HG02938 (cell line): ENCODE data around the gene AUTS2.
"Not testable (repeated sequence)": the region's sequence is repeated elsewhere in the genome, so short reads cannot be mapped to it uniquely, and the experiment has no call there.

Experiments
- ATAC-seq: cut with Tn5 transposase; IDR thresholded peaks from one replicate; pipeline ENCODE4 v1.9.1; 2021; ENCODE audit warnings: mild to moderate bottlenecking, moderate library complexity; ENCODE audit not compliant: unreplicated experiment

AUTS2 gene

GRCh38 chr7:70270149-70270548 lies 671.9 kb downstream of the AUTS2 start:
- ATAC-seq = no peak

- no peak for ATAC-seq
Observed at GRCh38 chr7:70271617-70272081, 673.4 kb downstream of the AUTS2 start.

- not testable (repeated sequence) for ATAC-seq
Observed at GRCh38 chr7:70275570-70275969, 677.3 kb downstream of the AUTS2 start.

- ATAC-seq = no peak
Observed at GRCh38 chr7:70285187-70285586, 686.9 kb downstream of the AUTS2 start.

GRCh38 chr7:70285854-70286253 lies 687.6 kb downstream of the AUTS2 start:
- ATAC-seq = no peak

GRCh38 chr7:70288781-70289456 lies 690.6 kb downstream of the AUTS2 start:
- no peak for ATAC-seq

GRCh38 chr7:70292716-70293115 lies 694.4 kb downstream of the AUTS2 start:
- ATAC-seq = no peak

- no peak for ATAC-seq
Observed at GRCh38 chr7:70294211-70294911, 696.1 kb downstream of the AUTS2 start.

- no peak for ATAC-seq
Observed at GRCh38 chr7:70298780-70299471, 700.7 kb downstream of the AUTS2 start.

- ATAC-seq = no peak
Observed at GRCh38 chr7:70299472-70299807, 701.2 kb downstream of the AUTS2 start.

- ATAC-seq = no peak
Observed at GRCh38 chr7:70301673-70302185, 703.5 kb downstream of the AUTS2 start.

- no peak for ATAC-seq
Observed at GRCh38 chr7:70303309-70303708, 705.0 kb downstream of the AUTS2 start.

GRCh38 chr7:70303780-70304179 lies 705.5 kb downstream of the AUTS2 start:
- ATAC-seq = no peak

- no peak for ATAC-seq
Observed at GRCh38 chr7:70306173-70306572, 707.9 kb downstream of the AUTS2 start.

- no peak for ATAC-seq
Observed at GRCh38 chr7:70307544-70308106, 709.4 kb downstream of the AUTS2 start.

- ATAC-seq = no peak
Observed at GRCh38 chr7:70312336-70312735, 714.1 kb downstream of the AUTS2 start.

GRCh38 chr7:70313271-70313670 lies 715.0 kb downstream of the AUTS2 start:
- ATAC-seq = no peak

GRCh38 chr7:70313687-70314086 lies 715.4 kb downstream of the AUTS2 start:
- no peak for ATAC-seq

GRCh38 chr7:70314221-70314620 lies 715.9 kb downstream of the AUTS2 start:
- ATAC-seq = no peak

GRCh38 chr7:70316745-70317144 lies 718.5 kb downstream of the AUTS2 start:
- ATAC-seq = no peak

- ATAC-seq = no peak
Observed at GRCh38 chr7:70317356-70317755, 719.1 kb downstream of the AUTS2 start.
